DMS53 treated with DMSO at 0.1 percent for 48 hours (cell line): ENCODE data around the gene ECT2L.
A peak's percentile ranks its signal among the peaks of the same experiment; 100 is the strongest.

Source experiments
- DNase-seq: peaks from one replicate; lab custom pipeline; 2025; ENCODE audit not compliant: unreplicated experiment; lab: John Stamatoyannopoulos, UW

Gene ECT2L, protein sequence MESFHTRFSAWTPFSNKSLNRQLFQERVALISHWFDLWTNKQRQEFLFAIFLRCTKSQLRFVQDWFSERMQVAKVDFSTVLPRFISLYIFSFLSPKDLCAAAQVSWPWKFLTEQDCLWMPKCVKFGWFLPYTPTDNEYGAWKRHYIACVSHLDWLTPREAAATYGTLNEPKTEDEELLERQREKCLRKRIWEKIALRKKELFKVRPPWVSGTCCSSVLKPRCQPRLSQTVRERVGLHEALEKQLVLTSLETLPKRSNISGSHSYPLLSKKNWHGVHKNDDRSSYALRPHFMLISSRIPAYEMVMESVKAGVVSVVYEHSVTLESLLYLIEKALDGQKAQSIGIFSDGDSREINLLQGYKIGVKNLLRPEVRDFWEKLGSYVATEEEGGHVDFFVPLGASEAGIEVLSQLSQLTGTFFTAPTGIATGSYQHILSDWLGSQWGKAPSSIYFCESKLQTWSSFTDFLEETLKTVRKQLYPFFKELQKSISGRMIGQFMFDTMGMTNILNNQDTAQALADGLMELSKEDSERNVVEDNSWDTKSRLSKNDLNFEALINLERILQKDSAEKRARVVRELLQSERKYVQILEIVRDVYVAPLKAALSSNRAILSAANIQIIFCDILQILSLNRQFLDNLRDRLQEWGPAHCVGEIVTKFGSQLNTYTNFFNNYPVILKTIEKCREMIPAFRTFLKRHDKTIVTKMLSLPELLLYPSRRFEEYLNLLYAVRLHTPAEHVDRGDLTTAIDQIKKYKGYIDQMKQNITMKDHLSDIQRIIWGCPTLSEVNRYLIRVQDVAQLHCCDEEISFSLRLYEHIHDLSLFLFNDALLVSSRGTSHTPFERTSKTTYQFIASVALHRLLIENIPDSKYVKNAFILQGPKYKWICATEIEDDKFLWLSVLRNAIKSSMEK

DNA sequence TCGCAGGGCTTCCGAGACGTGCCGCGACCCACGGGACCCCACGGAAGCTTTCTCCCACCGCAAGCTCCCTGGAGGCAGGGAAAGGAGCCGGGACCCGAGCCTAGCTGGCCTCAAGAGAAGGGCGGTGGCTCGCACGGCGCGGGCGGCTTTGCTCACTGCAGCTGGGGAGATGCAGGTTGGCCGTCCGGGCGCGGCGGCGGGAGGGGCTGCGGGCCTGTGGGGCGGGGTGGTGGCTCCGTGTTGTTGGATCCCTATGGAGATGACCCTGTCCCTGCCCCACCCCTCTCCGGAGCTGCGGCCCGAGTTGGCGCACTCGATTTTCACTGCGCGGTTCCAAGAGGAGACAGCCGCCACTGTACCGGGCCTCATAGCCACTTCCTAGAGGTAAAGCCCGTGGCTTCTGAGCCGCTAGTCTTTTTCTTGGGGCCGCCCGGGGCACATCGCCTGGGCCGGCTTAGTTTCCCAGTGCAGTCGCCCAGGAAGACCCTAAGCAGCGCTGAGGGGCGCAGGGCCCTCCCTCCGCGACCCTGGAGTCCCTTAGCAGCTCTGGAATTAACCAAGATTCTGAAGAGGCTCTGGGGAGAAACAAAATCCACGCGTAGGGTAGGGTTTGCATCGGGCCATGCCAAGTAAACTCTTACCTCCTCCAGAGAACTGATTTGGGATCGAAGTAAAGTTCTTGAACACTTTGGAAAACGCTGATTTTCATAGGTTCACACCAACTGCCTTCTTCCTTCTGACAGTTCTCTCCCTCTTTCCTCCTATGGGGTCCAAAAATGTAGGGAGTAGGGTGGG, at the start of gene ECT2L:
Gene ECT2L, plus strand, starts transcription at position 279 of the 795 bp plus-strand sequence. CDS start 17,188 bp downstream, outside the sequence.
- DNase-seq = no peak

DNA sequence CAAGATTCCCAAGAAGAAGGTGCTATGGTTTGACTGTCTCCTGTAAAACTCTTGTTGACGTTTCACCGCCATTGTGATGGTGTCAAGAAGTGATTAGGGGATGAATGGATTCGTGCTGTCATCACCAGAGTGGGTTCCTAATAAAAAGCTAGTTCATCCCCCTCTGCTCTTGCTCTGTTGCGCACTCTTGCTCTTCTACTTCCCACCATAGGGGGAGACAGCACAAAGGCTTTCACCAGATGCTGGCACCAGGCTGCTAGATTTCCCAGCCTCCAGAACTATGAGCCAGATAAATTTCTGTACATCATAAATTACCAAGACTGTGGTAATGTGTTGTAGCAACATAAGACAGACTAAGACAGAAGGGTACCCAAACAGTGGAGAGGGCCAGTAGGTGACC, 43.9 kb upstream of the ECT2L start:
- DNase-seq = no peak

DNA sequence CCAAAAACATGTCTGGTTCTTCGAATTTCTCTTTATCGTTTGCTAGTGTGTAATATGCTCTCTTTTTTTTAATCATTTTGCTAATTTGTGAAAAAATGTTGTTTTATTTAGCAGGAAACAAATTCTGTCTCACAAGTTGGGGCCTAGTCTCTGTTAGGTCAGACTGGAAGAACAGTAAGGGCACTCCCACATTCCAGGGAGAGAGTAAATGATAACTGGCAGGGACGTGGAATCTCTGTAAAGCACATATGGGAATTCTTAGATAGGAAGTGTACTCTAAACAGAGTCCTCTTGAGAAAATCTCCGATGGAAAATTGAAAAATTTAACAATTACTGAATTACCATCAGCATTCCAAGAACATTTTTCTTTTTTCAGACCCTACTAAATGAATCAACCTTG, 38.8 kb upstream of the ECT2L start:
- no peak for DNase-seq

DNA sequence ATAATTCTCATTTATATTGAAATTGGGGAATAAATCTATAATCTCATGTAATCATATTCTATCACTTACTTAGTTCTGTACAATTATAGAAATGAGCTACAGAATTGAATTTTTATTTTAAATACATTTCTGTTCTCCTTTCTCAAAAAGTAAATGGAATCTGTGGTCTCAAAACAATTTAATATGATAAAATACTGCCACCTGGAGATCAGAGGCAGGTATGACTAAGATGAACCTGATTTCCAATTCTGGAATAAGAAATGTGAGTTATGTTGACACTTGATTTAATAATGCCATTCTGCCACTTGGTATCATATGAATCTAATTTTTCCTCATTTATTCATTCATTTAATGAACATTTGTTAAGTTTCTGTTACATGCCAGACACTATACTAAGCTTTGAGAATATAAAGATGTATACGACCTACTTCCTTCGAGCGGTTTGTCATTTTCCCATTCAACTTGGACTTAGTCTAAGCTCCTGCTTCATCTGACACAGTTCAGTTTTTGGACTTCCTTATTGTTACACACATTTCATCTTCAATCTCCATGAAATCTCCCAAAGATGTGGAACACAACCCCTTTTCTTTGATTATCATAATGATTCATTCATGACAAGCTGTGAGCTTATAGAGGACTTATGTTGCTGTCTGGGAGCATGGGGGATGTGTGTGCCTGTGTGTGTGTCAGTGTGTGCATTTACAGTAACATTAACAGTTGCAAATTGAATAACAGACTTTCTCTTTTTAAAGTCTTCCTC, 29.8 kb upstream of the ECT2L start:
- DNase-seq = peak; percentile 35

DNA sequence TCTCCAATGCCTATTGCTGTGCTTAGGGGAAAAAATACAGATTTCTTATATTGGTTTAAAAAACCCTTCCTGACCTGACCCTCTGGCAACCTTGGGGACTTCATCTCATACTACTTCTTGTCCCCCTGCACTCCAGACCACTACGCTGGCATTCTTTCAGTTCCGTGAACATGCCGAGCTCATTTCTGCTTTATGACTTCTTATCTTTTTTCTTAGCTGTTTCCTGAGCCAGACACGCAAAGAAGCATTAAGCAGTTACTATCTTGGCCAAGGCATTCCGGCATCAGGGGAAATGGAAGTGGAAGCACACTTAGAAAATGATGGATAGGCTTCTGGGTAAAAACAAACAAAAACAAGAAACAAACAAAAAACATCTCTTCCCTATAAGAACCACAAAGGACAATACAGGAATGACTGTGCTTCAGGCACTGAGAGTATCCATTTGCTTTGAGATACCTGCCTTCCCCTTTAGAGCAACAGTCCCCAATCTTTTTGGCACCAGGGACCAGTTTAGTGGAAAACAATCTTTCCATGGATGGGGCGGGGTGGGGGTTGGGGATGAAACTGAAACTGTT, 26.7 kb upstream of the ECT2L start:
- no peak for DNase-seq

DNA sequence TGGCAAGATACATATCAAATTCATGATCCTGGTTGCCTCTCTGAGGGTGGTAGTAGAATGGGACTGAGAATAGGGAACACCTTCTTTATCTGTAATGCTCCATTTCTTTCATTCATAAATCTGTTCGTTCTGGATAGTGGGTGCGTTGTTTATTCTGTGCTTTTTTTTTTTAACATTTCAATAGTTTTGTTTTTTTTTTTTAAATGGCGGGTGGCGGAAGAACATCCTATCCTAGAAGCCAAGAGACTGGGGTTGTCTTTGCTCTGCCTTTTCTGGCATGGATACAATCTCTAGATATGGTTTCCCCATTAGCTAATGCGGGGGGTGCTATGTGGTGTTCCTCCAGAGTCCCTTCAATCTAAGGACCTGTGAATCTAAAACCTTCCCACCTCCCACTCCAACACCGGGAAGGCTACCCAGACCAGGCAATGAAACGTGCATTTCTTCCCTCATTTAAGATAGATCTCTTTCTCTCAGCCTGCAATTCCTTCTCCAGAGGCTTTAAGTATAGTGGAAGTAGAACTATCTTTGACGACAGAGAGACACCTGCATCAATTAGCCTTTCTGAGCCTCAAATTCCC, 23.2 kb upstream of the ECT2L start:
- no peak for DNase-seq

DNA sequence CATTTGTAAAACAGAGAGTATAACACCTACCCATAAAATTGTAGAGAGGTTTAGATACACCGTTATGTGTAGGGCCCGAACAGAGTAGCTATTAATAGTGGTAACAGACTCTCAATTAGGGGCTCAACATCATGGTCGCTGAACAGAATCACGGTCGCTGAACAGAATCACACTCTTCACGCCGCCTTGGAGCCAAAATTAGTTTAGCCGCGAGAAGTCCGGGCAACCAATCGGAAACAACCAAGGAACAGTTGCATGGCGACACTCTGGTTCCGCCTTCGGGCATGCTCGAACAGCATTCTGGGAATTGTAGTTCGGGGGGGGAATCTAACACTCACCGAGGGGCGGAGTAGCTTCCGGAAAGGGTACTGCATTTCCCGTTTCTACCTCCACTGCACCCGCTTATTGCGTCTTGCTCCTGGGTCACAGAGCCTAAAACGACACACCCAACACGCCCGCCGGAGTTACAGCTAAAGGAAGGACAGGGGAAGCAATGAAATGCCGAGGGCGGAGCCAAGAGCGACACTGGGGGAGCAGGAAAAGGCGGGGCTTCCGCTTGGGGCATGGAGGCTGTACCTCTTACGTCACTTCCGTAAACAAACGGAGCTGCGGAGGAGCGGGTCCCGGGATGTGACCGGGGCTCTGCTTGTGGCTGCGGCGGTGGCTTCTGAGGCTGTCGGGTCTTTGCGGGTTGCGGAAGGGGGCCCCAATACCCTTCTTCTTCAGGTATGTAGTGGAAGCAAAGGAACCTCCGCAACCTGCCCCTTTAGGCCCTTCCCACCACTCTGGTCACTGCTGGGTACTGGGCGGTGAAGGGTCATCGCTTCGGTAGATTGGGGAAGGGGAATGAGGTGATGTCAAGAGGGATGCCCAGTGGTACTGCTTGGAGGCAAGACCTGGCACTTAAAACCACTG, 22.5 kb upstream of the ECT2L start, which contains the start of gene CCDC28A:
Gene CCDC28A, plus strand, starts transcription at position 593 of the 915 bp plus-strand sequence. CDS start 2,352 bp downstream, outside the sequence.
- peak; percentile 84 for DNase-seq

DNA sequence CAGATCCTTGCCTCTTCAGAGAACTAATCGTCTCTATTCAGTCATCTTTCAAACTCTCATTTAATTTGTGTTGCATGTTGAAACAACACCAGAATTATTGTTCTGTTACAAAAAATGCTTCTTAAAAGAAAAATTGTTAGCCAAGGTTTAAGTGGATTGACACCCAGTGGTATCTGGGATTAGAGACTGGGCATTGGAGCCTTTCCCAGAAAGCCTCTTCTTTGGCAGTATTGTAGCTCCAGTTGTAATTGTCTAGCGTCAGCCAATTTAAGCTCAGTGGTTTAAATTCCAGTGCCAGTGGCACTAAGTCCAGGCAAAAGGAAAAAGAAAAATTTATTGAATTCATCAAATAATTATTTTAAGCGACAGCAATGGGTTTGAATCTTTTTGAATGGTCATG, 21.5 kb upstream of the ECT2L start:
- no peak for DNase-seq

DNA sequence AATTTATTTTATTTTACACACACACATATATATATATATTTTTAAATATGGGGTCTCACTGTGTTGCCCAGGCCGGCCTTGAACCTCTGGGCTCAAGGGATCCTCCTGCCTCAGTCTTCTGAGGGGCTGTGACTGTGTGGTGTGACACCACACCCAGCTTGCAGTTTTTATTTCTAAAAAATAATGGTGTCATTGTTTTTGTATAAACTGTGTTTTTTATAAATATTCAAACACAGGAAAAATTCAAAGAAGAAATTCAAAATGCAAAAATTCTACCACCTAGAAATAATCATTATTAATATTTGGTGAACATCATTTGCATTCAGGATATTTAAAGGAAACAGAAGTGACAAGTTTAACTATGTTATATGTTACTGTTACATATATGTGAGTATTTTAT, 19.2 kb upstream of the ECT2L start:
- no peak for DNase-seq

DNA sequence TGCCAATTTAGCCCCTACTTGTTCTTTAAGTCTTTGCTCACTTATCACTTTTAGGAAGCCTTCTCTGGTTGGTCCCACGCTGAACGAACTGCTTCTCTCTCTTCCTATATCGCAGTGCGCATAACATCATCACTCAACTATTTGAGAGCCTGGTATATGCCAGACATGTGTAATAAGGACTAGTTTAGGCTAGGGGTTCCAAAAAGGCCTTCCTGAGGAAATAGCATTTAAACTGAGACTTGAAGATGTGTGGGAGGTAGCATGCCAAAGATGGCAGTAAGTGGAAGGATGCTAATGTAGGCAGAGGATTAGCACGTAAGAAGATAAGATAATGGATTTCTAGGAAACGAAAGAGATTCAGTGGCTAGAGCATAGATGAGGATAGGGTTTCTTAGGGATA, 17.6 kb upstream of the ECT2L start:
- no peak for DNase-seq

DNA sequence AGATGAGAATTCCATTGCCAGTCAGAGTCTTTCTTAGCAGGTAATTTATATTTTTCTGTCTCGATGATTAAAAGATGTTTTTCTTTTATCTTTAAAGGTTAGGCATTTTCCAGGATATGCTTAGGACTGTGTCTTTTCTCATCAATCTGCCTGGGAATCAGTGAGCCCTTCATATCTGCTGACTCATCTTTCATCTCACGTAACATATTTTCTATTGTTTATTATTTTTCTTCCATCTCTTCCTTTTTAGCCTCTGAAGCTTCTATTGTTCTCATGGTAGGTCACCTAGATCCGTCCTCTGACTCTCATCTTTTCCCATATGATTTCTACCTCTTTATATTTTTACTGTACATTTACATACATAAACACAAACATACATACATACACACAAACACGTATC, 13.6 kb upstream of the ECT2L start:
- DNase-seq = no peak

DNA sequence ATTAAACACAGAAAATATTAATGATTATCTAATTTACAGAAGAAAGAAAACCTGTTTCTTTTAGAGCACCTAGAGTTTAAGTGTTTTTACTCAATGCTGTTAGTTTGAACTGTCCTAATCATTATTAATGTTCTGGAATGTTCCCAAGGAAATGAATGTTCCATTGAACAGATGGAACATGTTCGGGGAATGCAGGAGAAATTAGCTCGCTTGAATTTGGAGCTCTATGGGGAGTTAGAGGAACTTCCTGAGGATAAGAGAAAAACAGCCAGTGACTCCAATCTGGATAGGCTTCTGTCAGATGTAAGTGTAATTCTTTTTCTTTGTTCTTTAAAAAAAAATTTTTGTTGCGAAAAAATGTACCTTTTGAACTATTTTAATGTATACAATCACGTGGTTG, 10.8 kb upstream of the ECT2L start:
- DNase-seq = no peak

DNA sequence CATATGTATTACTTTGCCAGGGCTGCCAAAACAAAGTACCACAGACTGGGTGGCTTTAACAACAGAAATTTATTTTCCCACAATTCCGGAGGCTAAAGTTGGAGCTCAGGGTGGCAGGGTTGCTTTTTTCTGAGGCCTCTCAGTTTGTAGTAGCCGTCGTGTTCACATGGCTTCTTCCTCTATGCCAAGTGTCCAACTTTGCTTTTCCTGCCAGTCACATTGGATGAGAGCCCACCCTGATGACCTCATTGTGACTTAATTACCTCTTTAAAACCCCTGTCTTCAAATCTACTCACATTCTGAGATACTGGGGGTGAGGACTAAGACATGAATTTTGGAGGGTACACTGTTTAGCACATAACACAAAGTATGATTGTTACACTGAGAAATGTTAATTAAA, 9.9 kb upstream of the ECT2L start:
- no peak for DNase-seq

DNA sequence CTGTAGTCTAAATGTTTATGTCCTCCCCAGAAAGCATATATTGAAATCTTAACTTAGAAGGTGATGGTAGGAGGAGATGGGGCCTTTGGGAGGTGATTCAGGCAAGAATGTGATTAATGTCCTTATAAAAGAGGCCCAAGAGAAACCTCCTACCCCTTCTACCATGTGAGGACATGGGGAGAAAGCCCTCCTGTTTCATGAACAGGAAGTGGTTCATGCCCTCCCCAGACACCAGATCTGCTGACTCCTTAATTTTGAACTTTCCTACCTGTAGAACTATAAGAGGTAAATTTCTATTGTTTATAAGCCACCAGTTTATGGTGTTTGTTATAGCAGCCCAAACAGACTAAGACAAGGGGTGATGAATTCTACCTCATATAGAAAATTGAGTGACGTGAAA, 8.7 kb upstream of the ECT2L start:
- DNase-seq = no peak

DNA sequence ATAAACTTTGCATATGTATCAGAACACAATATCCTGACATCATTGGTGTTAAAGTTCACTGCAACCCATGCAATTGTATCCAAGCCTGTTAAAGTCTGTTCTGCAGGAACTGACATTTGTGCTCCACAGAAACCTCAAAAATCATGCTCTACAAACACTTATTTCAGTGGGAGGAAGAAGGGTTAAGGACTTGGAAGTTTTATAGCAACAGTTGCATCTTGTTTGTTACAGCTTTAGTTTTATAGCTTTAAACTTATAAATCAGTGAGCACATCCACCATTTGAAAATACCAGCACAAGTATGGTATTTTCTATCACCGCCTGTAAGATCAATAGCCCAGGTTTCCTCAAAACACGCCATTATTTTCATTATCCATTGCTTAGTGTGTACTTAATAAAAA, 884 bp downstream of the ECT2L start:
- DNase-seq = no peak

DNA sequence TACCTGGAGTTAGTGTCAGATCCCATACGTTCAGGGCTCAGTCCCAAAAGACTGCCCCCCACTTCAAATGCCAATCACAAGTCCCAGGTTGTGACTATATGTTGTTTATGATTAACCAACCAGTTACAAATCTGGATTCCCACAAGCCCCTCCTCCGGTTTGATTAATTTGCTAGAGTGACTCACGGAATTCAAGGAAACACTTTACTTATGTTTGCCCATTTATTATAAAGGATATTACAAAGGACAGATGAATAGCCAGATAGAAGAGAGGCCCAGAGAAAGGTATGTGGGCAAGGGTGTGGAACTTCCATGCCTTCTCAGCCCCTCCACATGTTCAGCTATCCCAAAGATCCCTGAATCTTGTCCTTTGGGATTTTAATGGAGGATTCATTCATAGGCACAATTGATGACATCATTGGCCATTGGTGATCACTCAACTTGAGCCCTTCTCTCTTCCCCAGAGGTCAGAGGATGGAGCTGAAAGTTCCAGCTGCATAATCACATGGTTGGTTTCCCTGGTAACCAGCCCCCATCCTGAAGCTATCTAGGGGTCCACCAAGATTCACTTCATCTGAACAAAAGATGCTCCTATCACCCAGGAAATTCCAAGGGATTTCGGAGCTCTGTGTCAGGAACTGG, 2.0 kb downstream of the ECT2L start:
- DNase-seq = no peak

DNA sequence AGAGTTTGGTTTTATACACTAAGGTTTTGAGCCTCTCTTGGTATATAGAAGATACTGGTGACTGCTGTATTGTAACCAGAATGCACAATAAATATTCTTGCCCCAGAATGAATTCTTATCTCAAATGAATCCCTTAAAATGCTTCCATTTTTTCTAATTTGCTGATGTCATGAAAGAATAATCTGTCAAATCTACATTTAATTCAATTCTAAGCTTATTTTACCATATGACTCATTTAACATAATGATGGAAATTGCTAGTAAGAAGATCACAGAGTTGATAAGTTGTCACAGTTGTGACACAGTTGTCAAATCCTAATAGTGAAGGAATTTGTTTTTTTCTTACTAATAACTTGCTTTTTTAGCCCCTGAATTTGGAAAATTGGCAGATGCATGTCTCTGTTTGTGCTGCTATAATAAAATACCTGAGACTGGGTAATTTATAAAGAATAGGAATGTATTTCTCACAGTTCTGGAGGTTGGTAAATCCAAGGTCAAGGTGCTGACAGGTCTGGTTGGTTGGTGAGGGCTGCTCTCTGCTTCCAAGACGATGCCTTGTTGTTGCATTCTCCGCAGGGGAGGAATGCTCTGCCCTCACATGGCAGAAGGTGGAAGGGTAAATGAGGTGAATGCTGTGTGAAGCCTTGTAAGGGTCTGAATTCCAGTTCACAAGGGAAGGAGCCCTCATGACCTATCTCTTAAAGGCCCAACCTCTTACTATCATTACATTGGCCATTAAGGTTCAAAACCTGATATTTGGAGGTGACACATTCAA, 4.7 kb downstream of the ECT2L start:
- no peak for DNase-seq
